ENCODE results near the gene TMPRSS13. TPM values are rescaled to one million over a fixed set of nuclear protein-coding genes. Genes with fewer than 3 reads are reported as not detected.

Gene TMPRSS13
- total and polyA plus RNA-seq, 2 donors from 2014 or later, result 1.2 to 1.9 TPM

DNA sequence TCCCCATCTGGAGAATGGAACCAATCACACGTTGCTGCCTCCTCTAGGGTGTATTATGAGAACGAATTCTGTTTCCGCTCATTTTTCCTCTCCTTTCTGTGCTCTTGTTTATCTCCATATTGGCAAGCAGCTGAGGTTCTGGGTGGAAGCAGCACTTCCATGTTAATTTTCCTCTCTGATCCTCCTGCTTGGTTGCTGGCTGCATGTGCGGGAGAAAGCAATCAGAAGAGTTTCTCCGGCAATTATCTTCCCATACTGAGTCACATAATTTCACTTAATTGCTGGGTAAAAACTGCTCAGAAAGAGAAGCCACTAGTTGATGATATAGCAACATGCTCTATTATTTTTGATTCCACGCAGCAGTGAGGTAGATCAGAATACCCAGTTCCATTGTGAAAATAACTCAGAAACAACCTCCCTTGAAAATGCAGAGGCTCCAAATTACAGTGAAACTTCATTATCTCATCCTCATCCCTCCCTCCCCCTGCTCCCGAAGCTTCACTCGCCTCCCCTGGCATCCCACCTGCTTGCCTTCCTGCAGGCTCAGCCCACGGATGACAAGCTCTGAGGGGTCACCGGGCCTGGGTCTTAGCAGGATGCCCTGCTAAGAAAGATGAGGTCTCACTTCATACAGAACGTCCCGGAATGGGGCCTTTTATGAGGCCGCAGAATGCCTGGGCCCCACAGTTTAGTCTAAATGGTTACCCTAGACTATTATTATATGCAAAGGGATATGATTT, 73.1 kb downstream of the TMPRSS13 start:
- intact Hi-C loops (cut with DNase I), result no loop called here
- TF ChIP-seq CTCF (IDR thresholded peaks at IDR 0.05; ENCODE audit: borderline replicate concordance, extremely low read depth, insufficient read depth), result no peak
- H3K36me3 ChIP-seq (ENCODE audit: control insufficient read depth in 2 of 3, insufficient read depth in 3 of 3, low read length in 3 of 3), result peaks cover 0 to 2% (median 0%) of the 10 kb centered on the region in 3 donors
- no peaks in the 10 kb centered on the region for H3K27me3 ChIP-seq (ENCODE audit: control insufficient read depth, insufficient read depth, low read length)
- H3K9ac ChIP-seq (ENCODE audit: low read length in 3 of 3), result no peak overlapping the region
- no peak overlapping the region for H3K4me3 ChIP-seq (ENCODE audit: low read length in 3 of 3)
- H3K27ac ChIP-seq (ENCODE audit: low read depth in 2 of 2, low read length in 2 of 2), result no peak overlapping the region
- DNase-seq, result peak in 3 of 5 donors; percentile 9 to 38 (median 34)
- peaks cover 0 to 8% (median 0%) of the 10 kb centered on the region in 3 donors for H3K4me1 ChIP-seq (ENCODE audit: control insufficient read depth in 2 of 3, insufficient read depth in 2 of 3, low read depth in 1 of 3, low read length in 3 of 3)
- H3K9me3 ChIP-seq (ENCODE audit: control insufficient read depth in 2 of 3, insufficient read depth in 1 of 3, low read length in 3 of 3), result peaks cover 0 to 9% (median 0%) of the 10 kb centered on the region in 3 donors
- no peak for FAIRE-seq

DNA sequence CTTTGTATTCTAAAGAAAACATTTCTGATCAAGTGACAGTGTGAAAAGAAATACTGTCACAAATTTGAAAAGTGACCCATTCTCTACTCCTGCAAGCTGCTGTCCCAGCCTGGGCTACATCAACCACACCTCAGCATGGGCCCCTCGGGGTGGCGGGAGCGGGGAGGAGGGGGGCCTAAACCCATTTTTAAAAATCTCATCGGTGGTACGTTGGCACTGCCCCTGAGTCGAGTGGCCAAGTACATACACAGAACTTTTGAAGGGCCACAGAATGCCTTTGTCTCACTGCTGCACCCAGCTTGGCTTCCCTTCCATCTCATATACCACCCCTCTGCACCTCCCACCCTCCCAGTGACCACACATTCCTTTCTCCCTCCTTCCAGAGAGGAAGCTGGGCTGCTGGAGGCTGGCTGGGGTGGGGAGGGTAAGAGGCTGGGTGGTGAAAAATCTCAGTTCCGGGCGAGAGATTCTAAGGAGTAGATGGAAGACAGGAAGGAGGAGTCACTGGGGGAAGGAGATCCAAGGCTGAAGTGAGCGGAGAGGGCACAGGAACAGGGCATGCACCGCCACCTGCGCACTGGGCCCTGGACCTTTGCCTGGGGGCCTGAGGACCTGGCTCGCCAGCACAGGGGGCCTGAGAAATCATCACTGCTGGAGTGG, 73.9 kb downstream of the TMPRSS13 start:
- Histone ChIP-seq H3K4me3 (ENCODE audit: low read length in 3 of 3) (no peak overlapping the region), H3K36me3 (ENCODE audit: control insufficient read depth in 2 of 3, insufficient read depth in 3 of 3, low read length in 3 of 3) (peaks cover 0 to 2% (median 0%) of the 10 kb centered on the region in 3 donors), H3K27ac (ENCODE audit: low read depth in 2 of 2, low read length in 2 of 2) (no peak overlapping the region), H3K4me1 (ENCODE audit: control insufficient read depth in 2 of 3, insufficient read depth in 2 of 3, low read depth in 1 of 3, low read length in 3 of 3) (peaks cover 0 to 5% (median 0%) of the 10 kb centered on the region in 3 donors), H3K9me3 (ENCODE audit: control insufficient read depth in 2 of 3, insufficient read depth in 1 of 3, low read length in 3 of 3) (peaks cover 0 to 9% (median 0%) of the 10 kb centered on the region in 3 donors), H3K27me3 (ENCODE audit: control insufficient read depth, insufficient read depth, low read length) (no peaks in the 10 kb centered on the region), H3K9ac (ENCODE audit: low read length in 3 of 3) (no peak overlapping the region)
- DNase-seq (peak in 4 of 5 donors; percentile 17 to 61 (median 46)), FAIRE-seq (no peak)
- intact Hi-C loops (cut with DNase I), result no loop called here
- no peak for TF ChIP-seq CTCF (IDR thresholded peaks at IDR 0.05; ENCODE audit: borderline replicate concordance, extremely low read depth, insufficient read depth)

DNA sequence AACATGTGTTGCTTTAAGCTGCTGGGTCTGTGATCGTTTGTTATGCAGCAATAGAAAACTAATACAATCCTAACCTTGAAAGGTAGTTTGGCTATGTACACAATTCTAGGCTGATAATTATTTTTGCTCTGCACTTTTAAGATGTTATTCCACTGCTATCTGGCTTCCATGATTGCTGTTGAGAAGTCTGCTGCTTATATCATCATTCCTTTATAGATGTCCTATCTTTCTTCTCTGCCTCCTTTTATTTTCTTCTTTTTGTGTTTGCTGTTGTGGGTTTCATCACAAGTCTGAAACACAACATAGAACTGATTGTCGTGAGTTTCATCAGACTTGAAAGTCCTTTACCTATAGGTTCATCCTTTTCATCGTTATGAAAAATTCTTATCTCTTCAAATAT, 76.9 kb downstream of the TMPRSS13 start:
- FAIRE-seq, result no peak
- intact Hi-C loops (cut with DNase I), result no loop called here
- H3K4me1 ChIP-seq (ENCODE audit: control insufficient read depth in 2 of 3, insufficient read depth in 2 of 3, low read depth in 1 of 3, low read length in 3 of 3), result no peaks in the 10 kb centered on the region

More for the DNA sequence above, 76.9 kb downstream of the TMPRSS13 start:
- DNase-seq, result no peak
- Histone ChIP-seq H3K27me3 (ENCODE audit: control insufficient read depth, insufficient read depth, low read length) (no peaks in the 10 kb centered on the region), H3K36me3 (ENCODE audit: control insufficient read depth in 2 of 3, insufficient read depth in 3 of 3, low read length in 3 of 3) (peaks cover 0 to 2% (median 0%) of the 10 kb centered on the region in 3 donors), H3K9me3 (ENCODE audit: control insufficient read depth in 2 of 3, insufficient read depth in 1 of 3, low read length in 3 of 3) (peaks cover 0 to 9% (median 0%) of the 10 kb centered on the region in 3 donors), H3K9ac (ENCODE audit: low read length in 3 of 3) (no peak overlapping the region), H3K27ac (ENCODE audit: low read depth in 2 of 2, low read length in 2 of 2) (no peak overlapping the region), H3K4me3 (ENCODE audit: low read length in 3 of 3) (no peak overlapping the region)
- no peak for TF ChIP-seq CTCF (IDR thresholded peaks at IDR 0.05; ENCODE audit: borderline replicate concordance, extremely low read depth, insufficient read depth)

Measured in kidney (tissue), 14 donors.